Aorta (tissue), 5 donors: Measurements from ENCODE around the gene AKT1S1. TPM values are rescaled to one million over a fixed set of nuclear protein-coding genes. Genes with fewer than 3 reads are reported as not detected.

ENCODE experiments used
- ATAC-seq: fragments of 200-7000 bp; cut with Tn5 transposase; one replicate; pipeline ENCODE4 v1.9.1; 2022; ENCODE audit warnings: moderate library complexity; ENCODE audit not compliant: low FRiP score
- DNase-seq, 2 donors: peaks; one replicate each; pipeline ENCODE4 v3.0.0-alpha.2; 2020
- H3K27ac ChIP-seq, 2 donors: one replicate each; pipeline ENCODE4 v1.5.1; 2013; ENCODE audit warnings: low read length in 2 of 2, mild to moderate bottlenecking in 2 of 2, moderate library complexity in 2 of 2, control low read depth in 1 of 2, inconsistent platforms in 1 of 2, low read depth in 1 of 2
- H3K27me3 ChIP-seq, 2 donors: one replicate each; pipeline ENCODE4 v1.6.1; 2013; ENCODE audit warnings: control low read depth in 1 of 2, low read length in 1 of 2, mild to moderate bottlenecking in 1 of 2, moderate library complexity in 1 of 2; ENCODE audit not compliant: insufficient read depth in 2 of 2, control insufficient read depth in 1 of 2
- H3K36me3 ChIP-seq, 2 donors: one replicate each; pipeline ENCODE4 v1.6.1; 2013; ENCODE audit warnings: control low read depth in 1 of 2, low read length in 1 of 2, mild to moderate bottlenecking in 1 of 2; ENCODE audit not compliant: insufficient read depth in 2 of 2, control insufficient read depth in 1 of 2
- H3K4me1 ChIP-seq, 2 donors: one replicate each; pipeline ENCODE4 v1.6.1; 2013; ENCODE audit warnings: low read length in 2 of 2, control low read depth in 1 of 2, mild to moderate bottlenecking in 1 of 2, moderate library complexity in 1 of 2; ENCODE audit not compliant: insufficient read depth in 2 of 2, control insufficient read depth in 1 of 2
- H3K4me3 ChIP-seq, 2 donors: one replicate each; pipeline ENCODE4 v1.5.1; 2013; ENCODE audit warnings: low read length in 2 of 2, control low read depth in 1 of 2, mild to moderate bottlenecking in 1 of 2
- H3K9me3 ChIP-seq: one replicate; pipeline ENCODE4 v1.6.1; 2013; ENCODE audit warnings: mild to moderate bottlenecking, low read length; ENCODE audit not compliant: control insufficient read depth
- WGBS, 2 donors: extraction: QIAGEN DNeasy Blood & Tissue Kit; methylation state at CpG; one replicate each; pipeline ENCODE4 v1.1.7; 2013; 5-methylcytosine and 5-hydroxymethylcytosine counted together
- intact Hi-C, 2 donors: fragments of 100-400 bp; cut with DNase I; formaldehyde crosslinking; loops; one replicate each; pipeline versions ENCODE4 v1.14.2 to v1.15.0; 2022
- polyA plus RNA-seq, 2 donors: library from polyadenylated mRNA; stranded (reverse); fragments of 200-250 nt; gene quantifications; one replicate each; pipeline ENCODE4 v1.2.3, GENCODE V29; 2013
- total RNA-seq, 2 donors: library from RNA; stranded (reverse); fragmentation: NEBNext Ultra II Directional; extraction: Animal tissue kit (Norgen Biotek cat#: 25700); gene quantifications; one replicate each; pipeline ENCODE4 v1.2.1, GENCODE V29; 2021
- donor health status: healthy with polysubstance abuse.
- donor health status: Bipolar disorder and iron deficiency.
- donor health status: DM: no; HTN: no; CAD: no.
- donor health status: DM: no; HTN: no; CAD: no.
- donor health status: DM: yes; HTN: yes; CAD: no.

Gene AKT1S1
- total and polyA plus RNA-seq, 4 donors: 24.4 to 44.6 (median 27.7) TPM

- H3K27me3 ChIP-seq: no peaks in the 10 kb centered on the region
- WGBS, 2 donors: 92% methylated on average over 25 to 29 of the region's 29 CpGs
- no peaks in the 10 kb centered on the region for H3K4me1 ChIP-seq
- peak in 1 of 2 donors; percentile 75 for DNase-seq
- no peaks in the 10 kb centered on the region for H3K9me3 ChIP-seq
- intact Hi-C loops: no loop called here
- no peaks in the 10 kb centered on the region for H3K36me3 ChIP-seq
- no peak overlapping the region for H3K27ac ChIP-seq
- ATAC-seq: no peak
- no peak overlapping the region for H3K4me3 ChIP-seq
Observed at GRCh38 chr19:49873129-49873521, 4.0 kb downstream of the AKT1S1 start.

- Histone ChIP-seq H3K4me3 (no peak overlapping the region), H3K27me3 (no peaks in the 10 kb centered on the region), H3K27ac (no peak overlapping the region), H3K36me3 (no peaks in the 10 kb centered on the region), H3K4me1 (no peaks in the 10 kb centered on the region), H3K9me3 (no peaks in the 10 kb centered on the region)
- WGBS, 2 donors: 85 to 86% methylated on average over 27 of the region's 27 CpGs
- DNase-seq (no peak), ATAC-seq (no peak)
- intact Hi-C loops: no loop called here
Observed at GRCh38 chr19:49872245-49873128, 4.7 kb downstream of the AKT1S1 start.

GRCh38 chr19:49871349-49871985 is 5.7 kb downstream of the AKT1S1 start:
- Histone ChIP-seq H3K36me3 (no peaks in the 10 kb centered on the region), H3K27ac (no peak overlapping the region), H3K4me3 (no peak overlapping the region), H3K9me3 (no peaks in the 10 kb centered on the region), H3K4me1 (no peaks in the 10 kb centered on the region), H3K27me3 (no peaks in the 10 kb centered on the region)
- DNase-seq: no peak
- WGBS, 2 donors: 87% methylated on average over 16 to 17 of the region's 17 CpGs
- no peak for ATAC-seq
- intact Hi-C loops: no loop called here

- 71 to 73% methylated on average over 15 of the region's 15 CpGs for WGBS, 2 donors
- Histone ChIP-seq H3K9me3 (no peaks in the 10 kb centered on the region), H3K4me3 (no peak overlapping the region), H3K36me3 (no peaks in the 10 kb centered on the region), H3K27ac (peak overlapping the region in 1 of 2 donors; percentile 30), H3K4me1 (no peaks in the 10 kb centered on the region), H3K27me3 (no peaks in the 10 kb centered on the region)
- no peak for DNase-seq
- no peak for ATAC-seq
- intact Hi-C loops: no loop called here
Observed at GRCh38 chr19:49870309-49870901, 6.8 kb downstream of the AKT1S1 start.

GRCh38 chr19:49869484-49870308 is 7.5 kb downstream of the AKT1S1 start:
- Histone ChIP-seq H3K4me1 (no peaks in the 10 kb centered on the region), H3K27ac (peak overlapping the region in 1 of 2 donors; percentile 30), H3K9me3 (no peaks in the 10 kb centered on the region), H3K27me3 (no peaks in the 10 kb centered on the region), H3K4me3 (peak overlapping the region; percentile 11 to 30), H3K36me3 (no peaks in the 10 kb centered on the region)
- intact Hi-C loops: loop anchor here (5.0 to 10.0 kb wide), 3 partner anchors 57 to 105 kb away; partner anchors contain the start of genes AP2A1 (in 2 of the 2), FUZ (in 1 of the 2) and TSKS (in 1 of the 2)
- 0 to 1% methylated on average over 58 to 67 of the region's 67 CpGs for WGBS, 2 donors
- ATAC-seq (peak; percentile 88), DNase-seq (peak; percentile 97 to 98)

- Histone ChIP-seq H3K4me1 (no peaks in the 10 kb centered on the region), H3K9me3 (no peaks in the 10 kb centered on the region), H3K36me3 (no peaks in the 10 kb centered on the region), H3K27ac (peak overlapping the region in 1 of 2 donors; percentile 77), H3K4me3 (no peak overlapping the region), H3K27me3 (no peaks in the 10 kb centered on the region)
- intact Hi-C loops: loop anchor here (5.0 to 10.0 kb wide), 3 partner anchors 57 to 104 kb away; partner anchors contain the start of genes AP2A1 (in 2 of the 2), FUZ (in 1 of the 2) and TSKS (in 1 of the 2)
- DNase-seq (peak in 1 of 2 donors; percentile 97), ATAC-seq (peak; percentile 11)
- 2% methylated on average over 15 of the region's 15 CpGs for WGBS, 2 donors
Observed at GRCh38 chr19:49869009-49869483, 8.1 kb downstream of the AKT1S1 start.

- DNase-seq (peak; percentile 95 to 97), ATAC-seq (peak; percentile 86)
- Histone ChIP-seq H3K36me3 (no peaks in the 10 kb centered on the region), H3K4me3 (peak within 1 kb of the TSS; percentile 16 to 62), H3K4me1 (no peaks in the 10 kb centered on the region), H3K9me3 (no peaks in the 10 kb centered on the region), H3K27me3 (no peaks in the 10 kb centered on the region), H3K27ac (peak within 1 kb of the TSS in 1 of 2 donors; percentile 93)
- intact Hi-C loops: loop anchor here (2.0 to 10.0 kb wide), 4 partner anchors 16 to 102 kb away; partner anchors contain the start of genes AP2A1 (in 2 of the 2), FUZ (in 1 of the 2), PTOV1 (in 1 of the 2) and TSKS (in 1 of the 2)
- WGBS, 2 donors: 0% methylated on average over 63 to 65 of the region's 65 CpGs
Observed at GRCh38 chr19:49866933-49867782, 10.0 kb downstream of the AKT1S1 start, which contains the start of gene PNKP. TSS of gene PNKP (minus strand) at chr19:49867576. CDS start at chr19:49867204, 372 bp downstream.
